BJ (cell line): ENCODE data around the gene UQCC5. TPM values are rescaled to one million over a fixed set of nuclear protein-coding genes. Genes with fewer than 3 reads are reported as not detected.

Experiments
- CTCF ChIA-PET: fragments of 350-600 bp; formaldehyde crosslinking; extraction: SDS; loops from one replicate; lab custom pipeline; 2021; ENCODE audit warnings: antibody characterized with exemption, inconsistent platforms; lab: Yijun Ruan, JAX
- POLR2A ChIA-PET: fragments of 300-600 bp; sonication (Branson Sonifier 250); formaldehyde crosslinking; extraction: SDS; loops from one replicate; lab custom pipeline; 2021; ENCODE audit warnings: antibody characterized with exemption; lab: Charles Lee
- DNase-seq: peaks from one replicate; pipeline ENCODE4 v3.0.0-alpha.2; 2011; ENCODE audit warnings: low read depth
- H3K27me3 ChIP-seq: 2 replicates; pipeline ENCODE4 v1.6.0; 2011; ENCODE audit warnings: low read length; ENCODE audit not compliant: control insufficient read depth, insufficient read depth
- H3K36me3 ChIP-seq: 2 replicates; pipeline ENCODE4 v1.5.1; 2011; ENCODE audit warnings: low read length; ENCODE audit not compliant: control insufficient read depth, insufficient read depth
- H3K4me3 ChIP-seq: 2 replicates; pipeline ENCODE4 v1.5.1; 2011; ENCODE audit warnings: low read depth, mild to moderate bottlenecking, control low read depth, low read length
- polyA plus RNA-seq: library from polyadenylated mRNA; depleted of rRNA; stranded (reverse); fragments of >200 nt; gene quantifications from 2 replicates; pipeline ENCODE4 v1.2.3, GENCODE V29; 2011
- TF ChIP-seq, protein P1 (sequence below): IDR thresholded peaks from 2 replicates; pipeline ENCODE4 v1.5.1; 2011; ENCODE audit warnings: low read depth, mild to moderate bottlenecking, control low read depth, inconsistent platforms, low read length, moderate library complexity; ENCODE audit not compliant: insufficient read depth

UQCC5 gene
- polyA plus RNA-seq, 1 experiment = 11.9 TPM

DNA sequence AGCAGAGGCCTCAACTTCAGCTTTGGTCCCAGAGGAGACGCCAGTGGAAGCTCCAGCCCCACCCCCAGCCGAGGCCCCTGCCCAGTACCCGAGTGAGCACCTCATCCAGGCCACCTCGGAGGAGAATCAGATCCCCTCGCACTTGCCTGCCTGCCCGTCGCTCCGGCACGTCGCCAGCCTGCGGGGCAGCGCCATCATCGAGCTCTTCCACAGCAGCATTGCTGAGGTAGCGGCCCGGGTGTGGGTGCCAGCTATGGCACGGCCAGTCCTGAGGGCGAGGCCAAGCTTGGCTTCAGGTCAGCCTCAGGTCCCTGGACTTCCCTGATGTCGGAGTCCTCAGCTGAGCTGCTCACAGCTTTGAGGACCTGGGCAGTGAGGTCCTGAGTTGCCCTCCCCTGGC, 47.0 kb upstream of the UQCC5 start:
- no peak for DNase-seq

DNA sequence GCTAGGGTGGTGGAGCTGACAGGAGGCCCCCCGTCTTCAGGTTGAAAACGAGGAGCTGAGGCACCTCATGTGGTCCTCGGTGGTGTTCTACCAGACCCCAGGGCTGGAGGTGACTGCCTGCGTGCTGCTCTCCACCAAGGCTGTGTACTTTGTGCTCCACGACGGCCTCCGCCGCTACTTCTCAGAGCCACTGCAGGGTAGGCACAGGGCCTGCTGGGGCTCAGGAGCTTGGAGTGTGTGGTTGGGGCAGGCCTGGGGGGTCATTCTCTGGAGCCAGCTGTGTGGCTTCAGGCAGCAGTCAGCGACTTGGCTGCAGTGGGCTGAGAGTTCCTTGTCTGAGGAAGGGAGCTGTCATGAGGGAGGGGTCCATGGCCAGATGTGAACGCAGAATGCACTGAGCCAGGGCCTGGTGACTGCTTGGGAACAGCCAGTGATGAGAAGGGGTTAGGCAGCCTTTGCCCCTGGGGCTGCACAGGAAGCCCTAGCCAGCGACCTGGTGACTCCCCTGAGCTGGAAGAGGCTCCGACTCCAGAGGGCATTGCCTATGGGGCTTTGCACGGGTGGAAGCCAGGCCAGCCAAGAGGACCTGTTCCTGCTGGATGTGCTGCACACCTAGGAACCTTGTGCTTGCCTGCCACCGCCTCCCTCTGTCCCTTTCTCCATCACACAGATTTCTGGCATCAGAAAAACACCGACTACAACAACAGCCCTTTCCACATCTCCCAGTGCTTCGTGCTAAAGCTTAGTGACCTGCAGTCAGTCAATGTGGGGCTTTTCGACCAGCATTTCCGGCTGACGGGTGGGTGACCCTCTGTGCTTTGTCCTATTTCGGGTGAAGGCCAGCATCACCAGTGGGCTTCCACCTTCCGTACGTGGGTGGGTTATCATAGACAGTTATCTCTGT, 46.1 kb upstream of the UQCC5 start:
- Histone ChIP-seq H3K4me3 (no peak overlapping the region), H3K36me3 (peaks cover 76% of the 10 kb centered on the region), H3K27me3 (no peaks in the 10 kb centered on the region)
- TF ChIP-seq, protein P1, sequence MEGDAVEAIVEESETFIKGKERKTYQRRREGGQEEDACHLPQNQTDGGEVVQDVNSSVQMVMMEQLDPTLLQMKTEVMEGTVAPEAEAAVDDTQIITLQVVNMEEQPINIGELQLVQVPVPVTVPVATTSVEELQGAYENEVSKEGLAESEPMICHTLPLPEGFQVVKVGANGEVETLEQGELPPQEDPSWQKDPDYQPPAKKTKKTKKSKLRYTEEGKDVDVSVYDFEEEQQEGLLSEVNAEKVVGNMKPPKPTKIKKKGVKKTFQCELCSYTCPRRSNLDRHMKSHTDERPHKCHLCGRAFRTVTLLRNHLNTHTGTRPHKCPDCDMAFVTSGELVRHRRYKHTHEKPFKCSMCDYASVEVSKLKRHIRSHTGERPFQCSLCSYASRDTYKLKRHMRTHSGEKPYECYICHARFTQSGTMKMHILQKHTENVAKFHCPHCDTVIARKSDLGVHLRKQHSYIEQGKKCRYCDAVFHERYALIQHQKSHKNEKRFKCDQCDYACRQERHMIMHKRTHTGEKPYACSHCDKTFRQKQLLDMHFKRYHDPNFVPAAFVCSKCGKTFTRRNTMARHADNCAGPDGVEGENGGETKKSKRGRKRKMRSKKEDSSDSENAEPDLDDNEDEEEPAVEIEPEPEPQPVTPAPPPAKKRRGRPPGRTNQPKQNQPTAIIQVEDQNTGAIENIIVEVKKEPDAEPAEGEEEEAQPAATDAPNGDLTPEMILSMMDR = no peak
- ChIA-PET CTCF (no interaction called here), POLR2A (no interaction called here)
- no peak for DNase-seq

More for the DNA sequence above, 47.0 kb upstream of the UQCC5 start:
- Histone ChIP-seq H3K27me3 (no peaks in the 10 kb centered on the region), H3K4me3 (no peak overlapping the region), H3K36me3 (peaks cover 79% of the 10 kb centered on the region)
- ChIA-PET POLR2A (no interaction called here), CTCF (interaction anchor here (1.9 kb wide), 1 partner anchor 18 kb away, joined by 6 read pairs; no protein-coding TSS in a partner anchor)
- TF ChIP-seq, protein P1 = no peak

DNA sequence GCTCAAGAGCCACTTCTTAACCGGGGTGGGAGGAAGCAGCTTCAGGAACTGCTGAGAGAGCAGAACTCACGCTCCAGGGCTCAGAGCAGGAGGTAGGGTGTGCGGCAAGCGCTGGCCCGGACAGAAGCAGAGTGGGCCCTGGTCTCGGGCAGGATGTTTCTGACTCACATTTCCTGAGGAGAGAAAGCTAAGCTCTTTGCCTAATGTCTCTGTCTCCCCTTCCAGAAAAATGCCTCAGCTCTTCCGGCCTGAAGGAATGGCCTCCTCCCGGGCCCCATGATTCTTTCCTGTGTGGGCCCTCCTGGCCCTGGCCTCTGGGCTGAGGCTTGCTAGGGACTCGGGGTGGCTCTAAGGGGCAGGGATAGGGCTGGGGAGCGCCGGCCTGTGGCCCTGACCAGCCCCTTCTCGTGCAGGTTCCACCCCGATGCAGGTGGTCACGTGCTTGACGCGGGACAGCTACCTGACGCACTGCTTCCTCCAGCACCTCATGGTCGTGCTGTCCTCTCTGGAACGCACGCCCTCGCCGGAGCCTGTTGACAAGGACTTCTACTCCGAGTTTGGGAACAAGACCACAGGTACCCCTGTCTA, 45.4 kb upstream of the UQCC5 start:
- ChIA-PET CTCF (interaction anchor here (0.6 kb wide), 1 partner anchor 8 kb away, joined by 3 read pairs; no protein-coding TSS in a partner anchor), POLR2A (no interaction called here)
- TF ChIP-seq, protein P1 = no peak
- DNase-seq = no peak
- Histone ChIP-seq H3K36me3 (peaks cover 69% of the 10 kb centered on the region), H3K27me3 (no peaks in the 10 kb centered on the region), H3K4me3 (no peak overlapping the region)

DNA sequence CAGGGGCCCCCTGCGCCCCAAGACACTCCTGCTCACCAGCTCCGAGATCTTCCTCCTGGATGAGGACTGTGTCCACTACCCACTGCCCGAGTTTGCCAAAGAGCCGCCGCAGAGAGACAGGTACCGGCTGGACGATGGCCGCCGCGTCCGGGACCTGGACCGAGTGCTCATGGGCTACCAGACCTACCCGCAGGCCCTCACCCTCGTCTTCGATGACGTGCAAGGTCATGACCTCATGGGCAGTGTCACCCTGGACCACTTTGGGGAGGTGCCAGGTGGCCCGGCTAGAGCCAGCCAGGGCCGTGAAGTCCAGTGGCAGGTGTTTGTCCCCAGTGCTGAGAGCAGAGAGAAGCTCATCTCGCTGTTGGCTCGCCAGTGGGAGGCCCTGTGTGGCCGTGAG, 44.3 kb upstream of the UQCC5 start:
- TF ChIP-seq, protein P1 = no peak
- POLR2A ChIA-PET = no interaction called here
- no peaks in the 10 kb centered on the region for H3K27me3 ChIP-seq
- DNase-seq = no peak
- CTCF ChIA-PET = no interaction called here
- H3K36me3 ChIP-seq = peaks cover 62% of the 10 kb centered on the region
- no peak overlapping the region for H3K4me3 ChIP-seq
